Renal cortical epithelial cell (primary cell): ENCODE data around the gene CD300LF. TPM values are rescaled to one million over a fixed set of nuclear protein-coding genes. Genes with fewer than 3 reads are reported as not detected.

Source experiments
- DNase-seq: peaks from one replicate; pipeline ENCODE4 v3.0.0-alpha.2; 2011; ENCODE audit warnings: low read depth
- total RNA-seq: library from RNA; depleted of rRNA; stranded (reverse); fragments of >200 nt; gene quantifications from 2 replicates; pipeline ENCODE4 v1.2.3, GENCODE V29; 2014

The CD300LF gene
- total RNA-seq, 1 donor from 2014 or later, result not detected

GRCh38 chr17:74729866-74730265 lies 17.1 kb upstream of the CD300LF start:
- no peak for DNase-seq

GRCh38 chr17:74729368-74729767 lies 16.6 kb upstream of the CD300LF start:
- no peak for DNase-seq

- DNase-seq, result no peak
Observed at GRCh38 chr17:74728702-74729075, 16.0 kb upstream of the CD300LF start.

- DNase-seq, result no peak
Observed at GRCh38 chr17:74728033-74728701, 15.4 kb upstream of the CD300LF start.

- DNase-seq, result no peak
Observed at GRCh38 chr17:74725111-74725510, 12.4 kb upstream of the CD300LF start.

- DNase-seq, result no peak
Observed at GRCh38 chr17:74723891-74724290, 11.2 kb upstream of the CD300LF start.

GRCh38 chr17:74722782-74723181 lies 10.1 kb upstream of the CD300LF start:
- no peak for DNase-seq

GRCh38 chr17:74720506-74720905 lies 7.8 kb upstream of the CD300LF start:
- DNase-seq, result no peak

GRCh38 chr17:74715144-74715543 lies 2.4 kb upstream of the CD300LF start:
- no peak for DNase-seq

GRCh38 chr17:74713171-74713755 lies 540 bp upstream of the CD300LF start:
- DNase-seq, result no peak

GRCh38 chr17:74712301-74712700 lies 422 bp downstream of the CD300LF start:
- DNase-seq, result no peak

- no peak for DNase-seq
Observed at GRCh38 chr17:74711058-74711824, 1.5 kb downstream of the CD300LF start.

- no peak for DNase-seq
Observed at GRCh38 chr17:74704544-74704943, 8.2 kb downstream of the CD300LF start.

- DNase-seq, result no peak
Observed at GRCh38 chr17:74703311-74703710, 9.4 kb downstream of the CD300LF start.

GRCh38 chr17:74702116-74702871 lies 10.4 kb downstream of the CD300LF start:
- DNase-seq, result no peak

- DNase-seq, result no peak
Observed at GRCh38 chr17:74699236-74699635, 13.5 kb downstream of the CD300LF start.

- no peak for DNase-seq
Observed at GRCh38 chr17:74698069-74698468, 14.7 kb downstream of the CD300LF start.

GRCh38 chr17:74697515-74697914 lies 15.2 kb downstream of the CD300LF start:
- no peak for DNase-seq

- no peak for DNase-seq
Observed at GRCh38 chr17:74695629-74696028, 17.1 kb downstream of the CD300LF start.

GRCh38 chr17:74694081-74694480 lies 18.6 kb downstream of the CD300LF start:
- no peak for DNase-seq

- DNase-seq, result no peak
Observed at GRCh38 chr17:74691151-74691550, 21.6 kb downstream of the CD300LF start.

GRCh38 chr17:74690409-74690825 lies 22.3 kb downstream of the CD300LF start:
- no peak for DNase-seq
